NCI-H524 treated with DMSO at 0.1 percent for 48 hours (cell line): ENCODE results near the gene REPIN1.
A peak's percentile ranks its signal among the peaks of the same experiment; 100 is the strongest.
"Not testable (repeated sequence)": the region's sequence is repeated elsewhere in the genome, so short reads cannot be mapped to it uniquely, and the experiment has no call there.

Source experiments
- DNase-seq: peaks from one replicate; lab custom pipeline; 2025; lab: John Stamatoyannopoulos, UW

REPIN1 gene

DNA sequence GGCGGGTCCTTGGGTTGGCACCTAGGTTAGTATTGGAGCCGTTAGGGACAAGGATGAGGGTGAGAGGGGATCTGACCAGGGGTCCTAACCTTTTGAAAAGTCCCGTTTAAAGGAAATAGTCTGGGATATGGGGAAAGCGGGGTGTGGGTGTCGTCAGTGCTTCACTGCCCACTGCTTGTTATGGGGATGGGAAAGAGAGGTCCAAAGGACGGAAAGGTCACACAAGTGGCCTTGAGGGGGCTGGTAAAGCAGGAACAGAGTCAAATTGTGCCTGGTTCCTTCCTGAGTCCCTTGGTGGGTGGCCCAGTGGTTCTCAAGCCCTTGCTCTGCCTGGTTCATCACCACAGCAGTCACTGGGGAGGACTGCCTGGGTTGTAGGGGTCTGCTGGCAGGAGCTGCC, 7.9 kb downstream of the REPIN1 start:
- DNase-seq: no peak

DNA sequence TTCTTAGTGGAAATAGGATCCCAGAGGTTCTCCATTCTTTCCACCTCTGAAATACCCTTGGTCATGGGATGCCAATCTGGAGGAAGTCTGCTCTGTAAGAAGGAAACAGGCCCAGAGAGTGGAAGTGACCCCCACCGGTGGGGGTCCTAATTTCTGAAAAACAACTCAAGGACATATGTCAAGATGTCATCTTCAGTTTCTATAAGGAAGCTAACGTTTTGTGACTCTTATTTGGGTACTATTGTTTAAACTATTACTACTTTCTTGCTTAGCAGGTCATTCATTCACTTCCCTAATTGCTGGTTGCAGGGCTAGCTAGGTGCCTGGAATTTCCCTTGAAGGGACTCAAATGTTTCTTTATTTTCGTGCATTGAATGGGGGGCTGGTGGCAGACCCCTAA, 8.6 kb downstream of the REPIN1 start:
- DNase-seq: no peak

DNA sequence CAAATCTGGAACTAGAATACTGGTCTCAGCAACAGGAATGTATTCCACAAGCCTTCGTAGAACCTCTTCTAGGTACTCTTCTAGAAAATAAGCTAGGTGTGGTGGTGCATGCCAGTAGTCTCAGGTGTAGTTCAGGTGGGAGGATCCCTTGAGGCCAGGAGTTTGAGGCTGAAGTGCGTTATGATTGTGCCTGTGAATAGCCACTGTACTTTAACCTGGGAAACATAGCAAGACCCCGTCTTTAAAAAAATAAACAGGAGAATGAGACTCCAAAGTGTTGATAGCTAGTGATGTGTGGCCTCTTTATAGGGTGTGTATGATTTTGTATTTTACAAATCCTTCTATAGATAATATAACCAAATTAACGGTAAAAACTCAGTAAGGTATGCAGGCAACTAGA, 9.0 kb downstream of the REPIN1 start:
- DNase-seq: no peak

DNA sequence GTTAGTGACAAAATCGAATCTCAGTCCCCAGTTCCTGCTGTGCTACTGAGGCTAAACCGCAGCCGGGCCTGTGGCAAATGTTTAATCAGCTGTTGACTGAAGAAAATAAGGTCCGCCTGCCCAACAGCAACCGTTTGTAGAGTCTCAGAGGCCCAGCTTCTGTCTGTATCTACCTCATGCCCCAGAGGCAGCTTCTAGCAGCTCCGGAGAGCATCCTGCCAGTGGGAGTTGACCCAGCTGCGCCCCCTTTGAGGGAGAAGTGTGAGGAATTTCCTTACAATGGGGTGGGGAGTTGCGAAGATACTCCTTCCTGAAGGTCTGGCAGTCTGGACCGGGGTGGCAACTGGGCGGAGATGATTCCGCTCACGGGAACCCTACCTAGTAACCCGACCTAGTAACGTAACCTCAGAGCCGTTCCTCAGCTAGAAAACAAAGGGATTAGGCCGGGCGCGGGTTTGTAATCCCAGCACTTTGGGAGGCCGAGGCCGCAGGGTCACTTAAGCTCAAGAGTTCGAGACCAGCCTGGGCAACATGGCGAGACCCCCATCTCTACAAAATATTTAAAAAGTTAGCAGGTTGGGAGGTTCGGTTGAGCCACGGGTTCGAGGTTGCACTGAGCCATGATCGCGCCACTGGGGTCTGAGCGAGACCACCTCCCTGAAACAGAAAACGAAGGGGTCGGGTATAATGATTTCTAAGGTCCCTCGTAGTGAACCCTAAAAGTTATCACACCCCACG, 9.7 kb downstream of the REPIN1 start:
- peak; percentile 34 for DNase-seq

DNA sequence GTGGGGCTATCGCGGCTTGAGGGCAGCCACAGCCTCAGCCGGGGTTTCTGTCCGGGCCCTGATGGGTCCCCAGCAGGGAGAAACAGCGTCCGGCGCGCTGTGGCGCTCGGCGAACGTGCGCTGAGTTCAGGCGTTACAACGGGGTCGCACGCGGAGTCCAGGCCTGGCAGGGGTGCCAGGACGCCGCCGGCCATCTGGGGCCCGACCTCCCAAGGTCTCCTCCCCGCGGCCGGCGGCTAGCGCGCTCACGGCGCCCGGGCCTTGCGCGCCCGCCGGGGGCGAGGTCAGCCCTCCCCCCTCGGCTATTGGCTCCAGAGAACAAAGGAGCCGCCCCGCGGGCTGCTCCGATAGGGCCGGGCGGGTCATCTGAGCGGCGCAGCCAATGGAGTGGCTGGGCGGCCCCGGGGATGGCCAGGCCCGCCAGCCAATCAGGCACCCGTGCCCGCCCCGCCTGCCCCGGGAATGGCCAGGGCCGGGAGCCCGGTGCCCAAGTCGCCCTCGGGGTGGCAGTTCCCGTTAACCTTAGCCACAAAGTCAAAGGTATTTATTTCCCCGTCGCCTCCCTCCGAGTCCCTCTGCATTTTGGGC, 10.3 kb downstream of the REPIN1 start, which contains the start of gene ZNF775:
Gene ZNF775 (plus strand): TSS at position 478 of the 588 bp plus-strand sequence. CDS start 9,141 bp downstream, outside the sequence.
- peak; percentile 10 for DNase-seq

DNA sequence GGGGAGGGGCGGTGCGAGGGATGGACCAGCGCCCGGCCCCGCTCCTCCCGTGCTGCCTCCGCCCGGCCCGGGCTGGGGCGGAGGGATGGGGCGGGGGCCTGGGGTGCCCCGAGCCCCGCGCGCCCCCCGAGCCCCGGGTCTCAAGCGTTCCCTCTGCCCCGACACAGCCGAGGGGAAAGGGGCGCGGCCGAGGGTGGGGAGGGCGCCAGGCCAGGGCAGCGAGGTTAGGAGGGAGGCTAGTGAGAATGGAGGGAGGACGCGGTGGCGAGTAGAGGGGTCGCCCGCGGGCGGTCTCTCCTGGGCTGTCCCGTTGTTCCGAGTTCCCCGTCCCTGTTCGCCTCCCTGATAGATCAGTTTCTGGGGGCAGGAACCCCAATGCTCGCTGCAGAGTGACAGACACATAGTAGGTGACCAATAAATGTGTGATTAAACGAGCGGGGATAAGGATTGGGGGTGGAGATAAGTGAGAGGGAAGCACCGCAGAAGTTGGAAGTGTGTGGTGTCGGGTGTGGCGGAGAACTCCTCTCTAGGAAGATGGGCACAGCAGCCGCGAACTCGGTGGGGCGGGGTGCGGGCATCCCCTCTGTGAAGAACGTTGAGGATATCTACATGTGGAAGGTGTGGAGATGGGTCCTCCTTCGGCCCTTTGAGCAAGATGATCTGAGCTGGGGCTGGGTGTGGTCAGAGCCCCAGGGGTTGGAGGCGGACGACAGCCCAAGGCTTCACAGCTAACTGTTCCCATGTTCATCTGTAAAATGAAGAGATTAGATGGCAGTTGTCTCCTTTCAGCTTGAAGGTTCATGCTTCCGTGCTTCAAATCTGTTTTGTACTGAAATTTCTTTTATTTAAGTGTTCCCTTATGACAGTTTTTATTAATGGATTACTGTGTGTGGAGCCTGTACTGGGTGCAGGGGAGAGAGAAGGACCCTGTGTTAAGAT, 11.1 kb downstream of the REPIN1 start:
- no peak for DNase-seq

DNA sequence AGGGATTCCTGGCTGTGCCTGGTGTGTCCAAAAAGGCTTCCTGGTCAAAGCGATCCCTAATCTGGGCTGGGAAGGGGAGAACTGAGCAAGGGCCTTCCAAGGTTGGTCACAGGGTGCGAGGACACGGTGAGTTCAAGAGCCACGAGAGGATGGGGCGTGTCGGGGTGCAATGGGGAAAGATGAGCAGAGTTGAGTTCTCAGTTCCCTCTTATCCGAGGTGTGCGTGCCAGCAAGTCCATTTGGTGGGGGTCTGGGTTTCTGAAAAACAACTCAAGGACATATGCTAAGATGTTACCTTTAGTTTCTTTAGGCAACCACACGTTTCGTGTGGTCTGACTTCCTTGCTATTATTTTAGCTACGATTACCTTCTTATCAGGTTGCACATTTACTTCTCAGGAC, 11.8 kb downstream of the REPIN1 start:
- DNase-seq: no peak

DNA sequence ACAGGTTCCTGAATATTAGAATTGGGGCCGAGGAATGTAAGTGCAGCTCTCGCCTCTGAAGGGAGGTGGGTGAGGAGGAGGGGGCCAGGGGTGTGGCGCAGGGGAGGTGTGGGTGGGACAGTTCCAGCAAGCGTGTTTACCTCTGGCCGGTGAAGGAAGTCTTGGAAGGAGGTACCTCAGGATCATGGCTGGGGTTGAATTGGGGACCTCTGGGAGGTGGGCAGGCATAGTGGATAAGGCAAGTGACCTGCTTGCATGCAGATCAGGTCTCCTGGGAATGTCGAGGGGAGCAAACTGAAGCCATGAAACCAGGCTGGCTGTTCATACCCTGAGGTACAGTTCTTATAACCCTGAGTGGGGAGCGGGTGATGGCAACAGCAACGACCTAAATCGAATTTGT, 12.5 kb downstream of the REPIN1 start:
- DNase-seq: no peak

DNA sequence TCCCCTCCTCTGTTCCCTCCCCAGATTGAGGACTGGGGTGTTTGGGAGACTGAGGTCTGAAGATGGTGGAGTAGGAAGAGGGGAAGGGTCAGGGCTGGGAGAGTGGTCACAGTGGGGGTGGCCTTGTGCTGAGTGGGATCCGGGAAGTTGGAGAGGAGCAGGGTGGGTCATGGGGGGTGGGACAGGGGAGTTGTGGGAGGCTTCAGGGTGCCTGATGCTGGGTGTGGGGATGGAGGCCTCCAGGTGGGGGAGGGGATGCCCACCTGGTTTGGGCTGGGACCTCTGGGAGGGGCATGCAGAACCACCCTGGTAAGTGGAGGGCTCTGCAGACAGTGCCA, 13.1 kb downstream of the REPIN1 start:
- DNase-seq: no peak

DNA sequence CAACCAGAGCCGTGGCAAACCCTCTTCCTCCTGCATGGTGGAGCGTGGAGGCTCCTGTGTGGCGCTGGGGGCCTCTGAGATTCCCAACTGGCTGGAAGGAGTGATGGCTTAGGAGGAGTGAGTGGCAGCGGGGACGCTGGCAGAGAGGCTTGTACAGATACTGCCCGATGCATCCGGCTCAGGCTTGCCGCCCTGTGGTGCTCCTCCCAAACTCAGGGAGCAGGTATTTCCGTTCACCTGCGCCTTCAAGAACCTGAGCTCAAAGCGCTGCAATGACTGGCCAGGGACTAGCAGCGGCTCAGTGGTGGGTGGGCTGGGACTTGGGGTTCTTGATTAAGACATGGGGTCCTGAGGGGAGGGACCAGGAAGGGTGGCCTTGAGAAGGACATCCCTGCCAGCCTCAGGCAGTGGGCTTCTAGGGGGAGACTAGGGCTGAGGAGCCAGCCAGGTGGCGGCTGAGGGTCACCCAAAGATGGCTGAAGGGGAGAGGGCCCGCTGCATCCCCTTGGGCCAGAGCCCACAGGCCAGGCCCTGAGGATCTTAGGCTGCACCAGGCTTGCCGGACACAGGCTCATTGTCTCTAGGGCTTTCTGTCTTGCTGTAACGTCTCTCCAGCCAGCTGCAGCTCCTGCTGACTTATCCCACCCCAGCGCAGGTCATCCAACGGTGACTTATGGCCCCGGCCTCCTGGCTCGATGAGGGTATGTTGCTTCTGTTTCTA, 13.7 kb downstream of the REPIN1 start:
- no peak for DNase-seq

DNA sequence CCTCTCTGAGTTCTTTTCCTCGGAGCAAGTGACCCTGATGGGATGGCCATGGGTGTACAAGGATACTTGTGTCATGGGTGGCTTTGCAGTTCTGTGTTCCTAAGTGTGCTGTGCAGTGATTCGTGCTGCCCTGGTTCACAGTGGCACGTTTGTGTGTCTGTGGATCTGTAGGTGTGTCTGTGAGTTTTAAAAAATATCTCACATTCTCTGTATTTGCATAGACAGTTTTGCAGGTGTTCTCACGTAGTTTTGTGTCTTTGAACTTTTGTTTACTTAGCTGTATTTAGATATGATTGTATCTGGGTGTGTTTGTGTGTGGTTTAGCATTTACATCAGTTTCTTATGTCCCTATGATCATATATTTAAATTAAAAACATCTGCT, 14.2 kb downstream of the REPIN1 start:
- DNase-seq: no peak

DNA sequence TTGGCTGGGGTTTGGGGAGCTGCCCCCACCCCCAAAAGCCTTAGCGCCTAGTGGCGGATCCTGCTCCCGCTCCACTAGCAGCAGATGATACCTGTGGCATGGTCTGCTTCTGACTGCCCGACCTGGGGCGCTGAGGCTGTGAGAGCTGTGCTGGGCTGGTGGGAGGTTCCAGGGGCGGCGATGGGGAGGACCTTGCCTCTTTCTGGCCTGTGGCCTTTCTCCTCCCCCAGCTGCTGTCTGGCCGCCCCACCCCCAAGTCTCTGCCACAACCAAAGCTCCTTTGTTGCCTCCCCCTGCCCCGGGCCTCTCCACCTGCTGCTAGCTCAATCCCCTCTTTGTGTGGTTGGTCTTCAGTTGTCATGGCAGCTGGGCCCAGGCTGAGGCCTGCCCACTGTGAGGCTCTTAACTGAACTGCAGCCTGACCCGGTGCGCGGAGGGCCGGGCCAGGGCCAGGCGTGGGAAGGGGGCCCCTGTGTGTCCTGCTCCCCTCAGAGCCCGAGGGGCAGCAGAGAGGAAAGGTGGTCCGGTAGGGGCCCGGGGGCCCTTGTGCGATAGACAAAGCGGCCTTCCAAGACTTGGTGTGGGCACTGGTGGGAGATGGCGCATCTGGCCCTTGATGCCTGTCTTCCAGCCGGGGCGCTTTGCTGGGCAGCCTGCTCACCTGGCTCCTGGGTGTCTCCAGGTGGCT, 15.2 kb downstream of the REPIN1 start:
- peak; percentile 57 for DNase-seq

DNA sequence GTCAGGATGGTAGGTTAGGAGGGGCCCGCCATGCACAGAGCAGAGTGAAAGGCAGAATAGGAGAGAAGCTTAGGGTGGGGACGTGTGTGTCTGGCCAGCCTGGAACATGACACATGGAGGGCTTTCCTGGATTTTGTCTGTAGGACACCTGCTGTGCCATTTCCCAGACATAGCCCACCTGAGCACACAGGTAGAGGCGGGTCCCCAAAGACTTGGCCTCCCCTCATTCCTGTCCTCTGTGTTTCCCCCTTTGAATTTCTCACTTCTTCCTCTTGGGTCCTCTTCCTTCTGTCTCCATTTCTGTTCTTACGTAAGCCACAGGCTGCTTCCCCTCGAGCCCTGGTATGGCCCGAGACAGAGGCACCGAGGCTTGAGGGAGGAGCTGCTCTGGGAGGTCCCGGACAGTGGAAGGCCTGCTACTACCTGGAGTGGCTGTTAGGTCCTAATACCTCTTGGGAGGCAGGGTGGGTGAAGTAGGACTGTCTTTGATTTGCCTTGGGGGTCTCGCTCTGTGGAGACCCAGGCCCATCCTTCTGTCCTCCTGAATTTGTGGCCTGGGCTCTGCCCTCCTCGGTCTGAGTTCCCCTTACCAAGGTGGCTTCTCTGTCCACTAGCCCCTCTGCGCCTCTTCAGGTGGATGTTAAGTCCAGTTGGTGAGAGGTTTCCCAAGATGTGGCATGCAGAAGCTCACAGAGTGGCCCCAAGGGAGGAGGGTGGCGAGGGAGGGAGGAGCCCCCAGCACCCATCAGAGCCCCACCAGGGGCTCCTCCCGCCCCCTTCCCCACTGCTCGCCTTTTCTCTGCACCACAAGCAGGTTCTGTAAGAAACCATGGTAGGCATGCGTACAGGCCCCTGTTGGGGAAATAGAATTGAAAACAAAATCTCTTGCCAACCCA, 16.0 kb downstream of the REPIN1 start:
- no peak for DNase-seq

DNA sequence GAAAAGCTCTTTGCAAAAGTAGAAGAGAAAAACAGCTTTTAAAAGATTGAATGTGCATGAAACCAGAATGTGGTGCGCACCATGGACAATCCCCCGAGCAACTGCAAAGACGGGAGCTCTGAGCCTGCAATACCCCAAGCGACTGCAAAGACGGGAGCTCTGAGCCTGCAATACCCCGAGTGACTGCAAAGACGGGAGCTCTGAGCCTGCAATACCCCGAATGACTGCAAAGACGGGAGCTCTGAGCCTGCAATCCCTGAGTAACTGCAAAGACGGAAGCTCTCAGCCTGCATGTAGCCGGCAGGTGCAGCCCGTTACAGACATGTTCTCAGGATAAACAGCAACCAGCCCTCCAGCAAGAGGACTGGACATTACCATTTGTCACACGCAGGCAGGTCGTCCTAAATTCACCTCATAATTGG, 16.7 kb downstream of the REPIN1 start:
- DNase-seq: no peak

DNA sequence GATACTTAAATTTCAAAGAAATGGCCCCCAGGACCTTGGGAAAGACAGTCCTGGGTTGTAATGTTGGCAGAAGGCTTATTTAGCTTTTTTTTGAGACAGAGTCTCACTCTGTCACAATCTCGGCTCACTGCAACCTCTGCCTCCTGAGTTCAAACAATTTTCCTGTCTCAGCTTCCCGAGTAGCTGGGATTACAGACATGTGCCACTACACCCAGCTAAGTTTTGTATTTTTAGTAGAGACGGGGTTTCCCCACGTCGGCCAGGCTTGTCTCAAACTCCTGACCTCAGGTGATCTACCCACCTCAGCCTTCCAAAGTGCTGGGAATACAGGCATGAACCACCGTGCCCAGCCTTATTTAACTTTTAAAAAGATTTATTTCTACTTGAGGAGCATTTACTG, 17.3 kb downstream of the REPIN1 start:
- not testable (repeated sequence) for DNase-seq

DNA sequence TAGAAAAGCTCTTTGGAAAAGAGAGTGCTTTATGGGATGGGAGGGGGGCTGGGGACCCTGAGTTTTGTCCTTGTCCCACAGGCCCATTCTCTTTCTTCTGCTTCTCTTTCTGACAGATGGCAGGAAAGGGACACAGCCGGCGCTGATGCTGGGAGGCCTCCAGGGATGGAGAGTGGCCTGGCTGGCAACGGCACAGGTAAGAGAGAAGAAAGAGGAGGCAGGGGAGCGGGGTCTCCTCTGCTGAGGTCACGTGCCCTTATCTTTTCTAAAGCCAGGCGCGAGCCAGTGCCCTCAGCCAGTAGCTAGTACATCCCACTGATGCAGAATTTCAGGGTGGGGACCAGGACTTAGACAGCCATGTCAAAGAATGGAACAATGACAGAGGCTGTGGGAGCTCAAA, 19.7 kb downstream of the REPIN1 start:
- no peak for DNase-seq

DNA sequence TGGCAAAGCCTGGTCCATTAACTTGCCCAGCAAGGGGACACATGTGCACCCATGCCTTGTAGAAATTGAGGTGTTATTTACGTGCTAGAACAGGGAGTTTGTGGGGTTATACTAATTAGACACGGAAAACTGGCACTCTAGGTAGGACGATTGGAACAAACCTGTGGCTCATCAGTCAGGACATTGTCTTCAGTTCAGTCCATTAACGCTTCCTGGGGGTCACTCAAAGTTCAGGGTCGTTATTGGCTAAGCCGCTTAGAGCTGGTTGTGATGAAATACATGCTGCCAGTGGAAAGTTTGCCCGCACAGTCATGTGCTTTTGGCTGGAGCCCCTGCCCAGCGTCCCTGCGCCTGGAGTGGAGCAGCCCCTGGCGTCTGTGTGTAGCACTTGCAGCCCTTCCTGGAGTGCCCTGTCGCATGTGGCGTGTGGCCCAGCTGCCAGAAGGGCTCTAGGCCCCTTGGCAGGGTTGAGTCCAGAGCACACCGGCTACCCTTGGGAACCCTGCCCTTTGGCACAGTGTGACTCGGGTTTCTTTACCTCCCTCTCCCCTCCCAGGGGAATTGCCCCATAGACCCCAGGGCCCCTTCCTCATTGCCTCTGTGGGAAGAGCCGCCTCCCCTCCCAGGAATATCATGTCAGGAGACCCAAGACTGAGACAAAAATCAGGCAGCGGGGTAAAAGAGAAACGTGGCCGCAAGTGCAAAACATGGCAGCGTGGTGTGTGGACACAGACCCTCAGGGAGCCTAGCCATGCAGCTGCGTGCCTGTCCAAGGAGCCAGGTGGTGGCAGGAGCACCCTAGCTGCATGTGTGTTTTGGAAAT, 20.3 kb downstream of the REPIN1 start:
- peak; percentile 67 for DNase-seq

DNA sequence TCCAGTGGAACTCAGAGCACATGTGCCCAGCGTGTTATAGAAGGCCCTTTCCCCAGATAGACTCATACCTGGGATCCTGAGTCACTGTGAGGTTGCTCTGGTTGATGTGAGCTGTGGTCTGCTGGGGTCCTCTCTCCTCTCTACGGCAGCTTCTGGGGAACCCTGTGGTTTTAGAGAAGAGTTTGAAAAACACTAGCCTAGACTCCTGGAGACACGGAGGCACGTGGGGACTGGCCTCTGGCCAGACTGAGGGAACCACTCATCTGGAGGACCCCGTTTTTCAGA, 20.9 kb downstream of the REPIN1 start:
- no peak for DNase-seq

DNA sequence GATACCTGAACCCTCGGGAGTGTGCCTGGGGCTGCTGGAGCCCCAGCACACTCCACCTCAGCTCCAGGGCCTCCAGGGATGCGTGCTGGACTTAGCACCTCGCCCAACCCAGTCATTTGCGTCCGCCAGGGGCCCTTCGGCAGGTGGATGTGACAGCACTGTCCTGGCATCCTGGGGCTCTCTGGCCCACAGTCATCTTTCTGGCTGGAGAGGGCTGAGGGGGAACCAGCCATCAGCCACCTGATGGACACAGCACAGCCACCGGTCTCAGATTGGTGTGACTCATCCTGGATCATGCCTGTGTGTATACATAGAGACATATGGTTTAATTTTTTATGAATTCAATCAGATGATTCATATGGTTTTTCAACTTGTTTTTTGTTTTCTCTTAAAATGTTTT, 21.6 kb downstream of the REPIN1 start:
- no peak for DNase-seq

DNA sequence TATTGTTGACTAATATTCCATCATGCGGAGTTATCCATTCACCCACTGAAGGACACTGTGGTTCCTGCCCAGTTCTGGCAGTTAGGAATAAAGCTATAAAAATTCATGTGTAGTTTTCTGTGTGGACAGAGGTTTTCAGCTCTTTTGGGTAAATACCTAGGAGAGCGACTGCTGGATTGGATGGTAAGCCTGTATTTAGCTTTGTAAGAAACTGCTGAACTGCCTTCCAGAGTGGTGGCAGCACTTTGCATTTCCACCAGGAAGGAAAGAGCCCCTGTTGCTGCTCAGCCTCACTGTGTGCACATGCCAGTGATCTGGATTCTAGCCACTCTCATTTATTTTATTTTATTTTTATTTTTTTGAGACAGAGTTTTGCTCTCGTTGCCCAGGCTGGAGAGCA, 24.7 kb downstream of the REPIN1 start:
- no peak for DNase-seq
